Testis (tissue), 2 donors: ENCODE data around the gene ITGB2.

Source experiments
- POLR2A ChIP-seq: fragments of 450-650 bp; IDR thresholded peaks from one replicate; pipeline ENCODE4 v1.6.1; 2017; ENCODE audit warnings: antibody characterized with exemption, mild to moderate bottlenecking, moderate library complexity
- TF ChIP-seq, protein P1 (sequence below), 3 experiments: fragments of 450-650 bp in 2 of 3; fragments of 200-600 bp in 1 of 3; sonication (generic) in 1 of 3; IDR thresholded peaks; one replicate each; pipeline ENCODE4 v1.5.1; 2016 to 2019; ENCODE audit warnings: antibody characterized with exemption in 3 of 3, mild to moderate bottlenecking in 2 of 3, moderate library complexity in 1 of 3

- TF ChIP-seq, protein P1, sequence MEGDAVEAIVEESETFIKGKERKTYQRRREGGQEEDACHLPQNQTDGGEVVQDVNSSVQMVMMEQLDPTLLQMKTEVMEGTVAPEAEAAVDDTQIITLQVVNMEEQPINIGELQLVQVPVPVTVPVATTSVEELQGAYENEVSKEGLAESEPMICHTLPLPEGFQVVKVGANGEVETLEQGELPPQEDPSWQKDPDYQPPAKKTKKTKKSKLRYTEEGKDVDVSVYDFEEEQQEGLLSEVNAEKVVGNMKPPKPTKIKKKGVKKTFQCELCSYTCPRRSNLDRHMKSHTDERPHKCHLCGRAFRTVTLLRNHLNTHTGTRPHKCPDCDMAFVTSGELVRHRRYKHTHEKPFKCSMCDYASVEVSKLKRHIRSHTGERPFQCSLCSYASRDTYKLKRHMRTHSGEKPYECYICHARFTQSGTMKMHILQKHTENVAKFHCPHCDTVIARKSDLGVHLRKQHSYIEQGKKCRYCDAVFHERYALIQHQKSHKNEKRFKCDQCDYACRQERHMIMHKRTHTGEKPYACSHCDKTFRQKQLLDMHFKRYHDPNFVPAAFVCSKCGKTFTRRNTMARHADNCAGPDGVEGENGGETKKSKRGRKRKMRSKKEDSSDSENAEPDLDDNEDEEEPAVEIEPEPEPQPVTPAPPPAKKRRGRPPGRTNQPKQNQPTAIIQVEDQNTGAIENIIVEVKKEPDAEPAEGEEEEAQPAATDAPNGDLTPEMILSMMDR (IDR thresholded peaks at IDR 0.05), result no peak
- TF ChIP-seq POLR2A, result no peak
Observed at GRCh38 chr21:44942566-44942965, 21.9 kb upstream of the ITGB2 start.
